HG03280 (cell line): ENCODE data around the gene TXNL1.
"Not testable (repeated sequence)": the region's sequence is repeated elsewhere in the genome, so short reads cannot be mapped to it uniquely, and the experiment has no call there.

Experiments used
- ATAC-seq: cut with Tn5 transposase; IDR thresholded peaks from one replicate; pipeline ENCODE4 v1.9.1; 2021; ENCODE audit warnings: mild to moderate bottlenecking, moderate library complexity; ENCODE audit not compliant: unreplicated experiment

TXNL1 gene

DNA sequence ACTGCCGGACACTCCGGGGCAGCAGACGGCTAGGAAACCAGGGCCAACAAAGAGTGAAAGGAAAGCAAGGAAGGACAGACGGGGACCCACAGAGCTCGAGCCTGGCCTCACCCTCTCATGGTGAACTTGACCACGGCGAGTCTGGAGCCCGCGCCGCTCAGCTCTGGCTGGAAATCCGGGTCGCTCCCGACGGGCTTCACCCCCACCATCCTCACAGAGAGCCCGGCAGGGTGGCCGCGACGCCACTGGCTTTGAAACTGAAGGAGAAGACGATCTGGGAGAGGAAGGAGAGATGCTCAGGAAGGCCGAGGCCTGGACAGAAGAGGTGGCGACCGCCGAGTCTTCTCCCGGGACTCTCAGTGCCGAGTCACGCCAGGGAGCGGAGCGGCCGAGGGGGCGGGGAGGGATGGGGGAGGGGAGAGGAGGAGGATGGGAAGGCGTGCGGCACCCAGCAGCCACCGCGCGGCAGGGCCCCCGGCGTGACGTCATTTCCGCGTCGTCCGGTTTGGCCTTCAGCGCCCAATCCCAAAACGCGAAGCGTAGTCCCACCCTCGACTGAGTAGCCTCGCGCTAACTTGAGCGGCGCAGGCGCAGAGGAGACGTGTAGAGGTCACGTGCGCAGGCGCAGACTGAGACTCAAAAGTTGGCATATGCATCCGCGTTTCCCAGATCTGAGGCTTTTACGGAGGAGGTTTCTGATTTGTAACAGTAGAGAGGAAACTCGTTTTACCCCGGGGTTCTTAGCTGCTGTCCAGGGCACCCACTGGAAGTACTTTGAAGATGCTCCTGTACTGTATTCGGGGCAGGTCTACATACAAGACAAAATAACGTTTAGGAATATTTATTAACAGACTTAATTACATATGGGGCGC, at the start of gene TXNL1:
TXNL1 (minus strand) TSS at position 361 of the 872 bp plus-strand sequence; CDS start at position 209, 152 bp downstream.
- peak; percentile 97 for ATAC-seq

- no peak for ATAC-seq
These were observed 45.9 kb upstream of the TXNL1 start for GRCh38 chr18:56684277-56684676.

DNA sequence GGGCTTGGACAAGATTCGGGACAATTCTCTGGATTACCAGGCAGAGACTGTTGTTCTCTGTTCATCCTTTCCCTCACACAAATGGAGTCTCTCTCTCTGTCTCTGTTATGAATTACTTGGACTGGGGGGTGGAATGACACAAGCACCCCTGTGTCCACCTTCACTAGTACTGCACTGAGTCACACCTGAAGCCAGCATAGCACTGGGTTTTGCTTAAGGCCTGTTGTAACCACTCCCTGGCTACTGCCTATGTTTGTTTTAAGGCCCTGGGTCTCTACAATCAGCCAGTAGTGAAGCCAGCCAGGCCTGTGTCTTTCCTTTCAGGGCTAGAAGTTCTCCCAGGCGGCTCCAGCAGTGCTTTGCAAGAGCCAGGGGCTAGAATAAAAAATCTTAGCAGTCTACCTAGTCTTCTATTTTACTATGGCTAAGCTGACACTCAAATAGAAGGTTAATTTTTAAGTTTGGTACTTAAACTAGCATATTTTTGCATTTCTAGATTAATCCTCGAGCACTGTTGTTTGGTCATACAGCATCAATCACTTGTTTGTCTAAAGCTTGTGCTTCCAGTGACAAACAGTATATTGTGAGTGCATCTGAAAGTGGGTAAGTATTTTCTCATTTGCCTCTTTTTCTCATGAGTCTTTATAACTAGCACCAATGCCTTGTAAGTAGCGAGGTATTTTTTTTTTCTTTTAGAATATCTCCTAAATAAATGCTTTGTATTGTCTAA, 40.6 kb upstream of the TXNL1 start:
- ATAC-seq: no peak

DNA sequence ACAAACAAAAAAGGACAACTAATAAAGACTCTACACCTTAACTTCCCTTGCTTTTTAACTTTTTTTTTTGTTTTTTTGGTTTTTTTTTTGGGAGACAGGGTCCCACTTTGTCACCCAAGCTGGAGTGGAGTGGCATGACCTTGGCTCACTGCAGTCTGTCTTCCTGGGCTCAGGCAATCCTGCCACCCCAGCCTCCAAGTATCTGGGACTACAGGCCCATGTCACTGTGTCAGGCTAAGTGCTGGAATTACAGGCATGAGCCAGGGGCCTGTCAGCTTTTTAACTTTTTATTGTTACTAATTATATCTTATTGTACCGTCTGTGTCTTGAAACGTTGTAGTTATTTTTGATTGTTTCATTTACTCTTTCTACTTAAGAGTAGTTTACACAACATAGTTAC, 38.2 kb upstream of the TXNL1 start:
- no peak for ATAC-seq

DNA sequence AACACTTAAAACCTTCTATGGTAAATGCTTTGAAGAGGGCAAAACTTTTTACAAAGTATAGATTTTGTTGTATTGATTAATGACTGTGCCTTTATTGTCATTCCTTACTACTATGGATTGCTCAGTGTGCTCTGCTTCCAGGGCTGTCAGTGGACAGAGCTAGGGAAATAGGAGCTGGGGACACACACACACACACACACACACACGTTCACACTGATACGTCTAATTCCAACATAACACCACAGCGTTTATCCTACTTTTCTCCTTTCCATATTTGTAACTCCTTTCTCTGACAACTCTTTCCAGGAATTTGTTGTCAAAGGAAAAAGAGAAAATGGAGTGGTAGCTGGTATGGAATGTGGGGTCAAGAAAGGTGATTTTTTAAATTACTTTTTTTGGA, 34.6 kb upstream of the TXNL1 start:
- no peak for ATAC-seq

GRCh38 chr18:56672391-56672790, 34.0 kb upstream of the TXNL1 start:
- no peak for ATAC-seq

DNA sequence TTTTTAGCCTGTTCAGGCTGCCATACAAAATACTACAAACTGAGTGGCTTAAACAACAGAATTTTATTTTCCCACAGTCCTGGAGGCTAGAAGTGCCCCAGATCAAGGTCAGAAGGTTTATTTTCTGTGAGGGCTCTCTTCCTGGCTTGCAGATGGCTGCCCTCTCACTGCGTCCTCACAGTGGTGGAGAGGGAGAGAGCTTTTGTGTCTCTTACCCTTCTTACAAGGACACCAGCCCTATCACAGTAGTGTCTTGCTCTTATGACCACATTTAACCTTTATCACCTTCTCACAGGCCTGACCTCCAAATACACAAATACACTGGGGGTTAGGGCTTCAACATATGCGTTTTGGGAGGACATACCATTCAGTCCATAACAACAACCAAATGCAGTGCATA, 24.5 kb upstream of the TXNL1 start:
- no peak for ATAC-seq

DNA sequence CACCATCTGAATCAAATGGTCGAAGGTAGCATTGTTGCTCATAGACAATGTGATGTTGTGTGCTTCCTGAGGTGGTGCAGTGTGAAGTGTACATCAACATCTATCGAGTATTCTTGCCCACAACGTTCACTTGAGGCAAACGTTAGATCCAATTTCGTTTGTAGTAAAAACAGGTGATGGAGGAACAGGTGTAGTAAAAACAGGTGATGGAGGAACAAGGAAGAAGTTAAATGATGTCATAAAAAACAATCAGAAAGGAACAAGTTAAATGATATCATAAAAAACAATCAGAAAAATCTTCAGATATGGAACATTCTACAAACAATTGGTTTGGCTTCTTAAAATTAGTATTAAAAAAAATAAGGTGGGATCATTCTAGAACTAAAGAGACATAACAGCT, 24.1 kb upstream of the TXNL1 start:
- ATAC-seq: no peak

- no peak for ATAC-seq
These were observed 23.6 kb upstream of the TXNL1 start for GRCh38 chr18:56662063-56662408.

GRCh38 chr18:56661360-56662062, 23.1 kb upstream of the TXNL1 start:
- no peak for ATAC-seq

DNA sequence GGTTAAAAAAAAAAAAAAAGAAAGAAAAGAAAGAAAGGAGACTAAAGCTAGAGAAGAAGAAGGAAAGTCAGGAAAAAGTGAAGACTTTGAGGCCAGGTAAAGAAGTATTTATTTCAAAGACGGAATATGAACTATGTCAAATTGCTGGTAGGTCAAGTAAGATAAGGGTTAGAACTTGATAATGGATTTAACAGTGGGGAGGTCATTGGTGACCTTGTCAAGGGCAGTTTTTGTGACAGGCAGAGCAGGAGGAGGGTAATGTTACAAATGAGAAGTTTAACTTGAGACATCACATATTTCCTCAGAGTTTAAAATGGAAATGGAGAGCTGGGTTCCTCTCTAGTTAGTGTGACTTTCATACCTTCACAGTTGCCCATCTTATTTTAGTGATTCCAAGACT, 22.3 kb upstream of the TXNL1 start:
- ATAC-seq: no peak

DNA sequence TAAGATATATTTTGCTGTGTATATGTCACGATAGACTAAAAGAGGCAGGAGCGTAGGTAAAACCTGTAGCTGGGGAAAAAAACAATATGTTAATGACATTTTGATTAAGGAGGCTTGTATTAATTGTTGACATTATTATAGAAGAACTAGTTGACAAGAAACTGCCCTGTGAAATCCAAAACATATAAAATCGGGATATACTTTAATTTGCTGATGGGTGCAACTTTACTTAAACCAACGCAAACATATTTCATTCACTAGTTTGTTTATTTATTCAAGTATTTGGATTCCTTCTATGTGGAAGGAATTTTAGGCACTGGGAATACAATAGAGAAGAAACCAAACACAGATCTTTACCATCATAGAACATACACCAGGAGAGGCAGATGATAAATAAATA, 20.7 kb upstream of the TXNL1 start:
- ATAC-seq: no peak

- ATAC-seq: no peak
These were observed 19.9 kb upstream of the TXNL1 start for GRCh38 chr18:56658261-56658660.

DNA sequence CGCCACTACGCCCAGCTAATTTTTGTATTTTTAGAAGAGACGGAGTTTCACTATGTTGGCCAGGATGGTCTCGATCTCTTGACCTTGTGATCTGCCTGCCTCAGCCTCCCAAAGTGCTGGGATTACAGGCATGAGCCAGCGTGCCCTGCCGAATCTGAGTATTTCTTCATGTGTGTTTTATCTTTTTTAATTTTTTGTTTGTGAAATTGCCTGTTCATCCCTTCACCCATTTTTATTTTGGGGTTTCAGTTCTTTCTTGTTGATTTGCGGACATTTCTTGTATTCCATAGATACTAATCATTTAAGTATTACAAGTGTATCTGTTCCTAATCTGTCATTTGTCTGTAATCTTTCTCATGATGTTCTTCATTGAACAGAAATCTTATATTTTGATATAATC, 15.9 kb upstream of the TXNL1 start:
- ATAC-seq: not testable (repeated sequence)

GRCh38 chr18:56652802-56653201, 14.4 kb upstream of the TXNL1 start:
- ATAC-seq: no peak

DNA sequence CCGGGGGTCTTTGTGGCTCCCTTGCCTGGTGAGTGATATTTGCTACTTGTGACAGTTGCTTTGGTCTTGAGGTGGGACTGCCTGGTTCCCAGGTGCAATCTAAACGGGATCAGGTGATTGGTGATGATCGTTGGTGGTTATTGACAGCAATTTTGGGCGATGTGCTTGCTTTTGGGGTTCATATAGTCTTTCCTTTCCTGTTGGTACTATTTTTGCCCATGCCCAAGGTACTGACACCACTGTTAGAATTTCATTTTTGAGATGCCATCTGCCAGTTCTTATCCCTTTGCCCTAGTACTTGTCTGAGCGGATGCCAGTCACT, 13.3 kb upstream of the TXNL1 start:
- ATAC-seq: no peak

- ATAC-seq: peak; percentile 96
These were observed 12.8 kb upstream of the TXNL1 start, which contains the start of gene WDR7 for GRCh38 chr18:56650944-56651770. WDR7 (plus strand) TSS chr18:56651359; CDS start chr18:56672516, 21,157 bp downstream.

DNA sequence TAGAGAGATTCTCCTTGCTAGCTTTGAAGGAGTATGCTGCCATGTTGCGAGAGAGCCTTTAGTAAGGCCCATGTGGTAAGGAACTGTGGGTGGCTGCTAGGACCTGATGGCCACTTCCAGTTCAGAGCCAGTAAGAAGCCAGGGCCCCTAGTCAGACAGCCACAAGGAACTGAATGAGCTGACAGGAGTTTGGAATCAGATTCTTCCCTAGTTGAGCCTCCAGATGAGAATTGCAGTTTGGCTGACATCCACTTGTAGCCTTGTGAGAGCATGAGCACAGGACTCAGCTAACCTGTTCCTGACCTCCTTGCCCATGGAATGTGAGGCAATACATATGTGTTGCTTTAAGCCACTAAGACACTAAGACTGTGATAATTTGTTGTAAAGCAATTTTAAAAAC, 11.6 kb upstream of the TXNL1 start:
- ATAC-seq: no peak

GRCh38 chr18:56647951-56648893, 9.8 kb upstream of the TXNL1 start:
- no peak for ATAC-seq

DNA sequence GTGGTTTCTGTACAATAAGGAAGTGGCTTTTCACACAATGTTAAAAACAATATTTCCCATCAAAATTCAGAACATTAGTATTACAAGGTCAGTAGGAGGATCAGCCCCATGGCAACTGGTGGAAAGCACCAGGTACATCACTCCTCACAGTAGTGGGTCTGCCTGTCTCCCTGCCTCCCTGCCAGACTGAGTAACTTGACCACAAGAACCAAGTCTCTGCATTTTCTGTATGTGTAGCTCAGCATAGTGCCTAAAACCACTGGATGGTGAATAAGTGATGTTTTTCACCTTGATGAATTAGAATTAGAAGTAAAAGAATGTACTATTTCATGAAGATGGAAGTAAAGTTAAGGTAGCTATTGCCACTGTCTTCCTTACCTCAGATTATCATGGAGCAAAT, 8.7 kb upstream of the TXNL1 start:
- no peak for ATAC-seq
